ENCODE results near the gene MRPS22.
A peak's percentile ranks its signal among the peaks of the same experiment; 100 is the strongest.

MRPS22 gene

DNA sequence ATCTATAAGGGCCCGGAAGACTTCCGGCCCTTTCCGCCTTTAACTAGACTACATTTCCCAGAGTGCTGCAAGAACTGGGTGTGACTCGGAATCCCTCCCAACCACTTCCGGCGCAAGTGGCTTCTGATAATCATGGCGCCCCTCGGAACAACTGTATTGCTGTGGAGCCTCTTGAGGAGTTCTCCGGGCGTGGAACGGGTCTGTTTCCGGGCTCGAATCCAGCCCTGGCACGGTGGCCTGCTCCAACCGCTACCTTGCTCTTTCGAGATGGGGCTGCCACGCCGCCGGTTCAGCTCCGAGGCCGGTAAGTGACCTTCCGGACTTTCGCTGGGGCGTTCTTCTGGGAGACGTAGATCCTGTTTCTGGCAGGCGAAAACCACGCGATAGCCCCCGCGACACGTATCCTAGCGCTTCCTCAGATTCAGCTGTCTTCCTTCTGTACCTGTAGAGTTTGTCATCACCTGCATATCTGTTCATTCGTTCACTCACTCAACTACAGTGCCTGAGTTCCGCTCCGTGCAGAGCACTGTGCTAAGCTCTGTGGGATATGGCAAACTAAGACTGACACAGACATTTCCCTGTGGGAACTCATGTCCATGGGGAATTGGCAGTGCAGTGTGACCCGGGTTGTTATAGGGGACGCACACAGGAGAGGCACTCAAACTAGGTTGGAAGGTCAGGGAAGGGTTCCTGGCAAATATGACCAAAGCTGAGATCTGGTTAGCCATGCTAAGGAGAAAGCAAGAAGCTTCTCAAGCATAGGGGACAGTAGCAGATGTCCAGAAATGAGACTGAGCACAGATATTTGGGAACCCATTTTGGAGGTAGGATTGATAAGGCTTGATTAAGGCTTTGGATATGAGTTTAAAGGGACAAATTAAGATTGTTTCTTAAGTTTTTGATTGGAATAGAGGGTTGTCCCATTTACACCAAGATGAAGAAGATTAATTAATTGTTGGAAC is at the start of gene MRPS22:
MRPS22 (plus strand) TSS at position 126 of the 962 bp plus-strand sequence; CDS start at position 133, 7 bp downstream.
- DNase-seq, result peak; percentile 66

DNA sequence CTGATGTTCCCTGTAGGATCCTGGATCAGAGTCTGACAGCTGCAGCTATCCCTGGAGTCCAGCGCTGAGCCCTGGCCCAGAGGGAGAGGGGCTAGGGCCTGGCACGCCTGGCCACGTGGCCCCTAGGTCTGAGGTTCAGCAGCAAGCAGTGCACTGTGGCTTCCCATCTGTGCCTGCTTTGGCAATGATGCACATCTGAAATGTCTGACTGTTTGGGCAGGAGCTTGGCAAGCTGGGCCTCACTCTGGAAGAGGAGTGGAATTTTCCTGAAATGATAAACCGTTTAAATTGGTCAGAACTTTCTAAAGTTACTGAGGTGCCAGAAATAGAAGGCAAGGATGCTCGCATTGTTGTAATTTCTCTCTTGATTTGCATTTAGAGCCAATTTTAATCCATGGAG is 48.8 kb upstream of the MRPS22 start:
- no peak for DNase-seq

DNA sequence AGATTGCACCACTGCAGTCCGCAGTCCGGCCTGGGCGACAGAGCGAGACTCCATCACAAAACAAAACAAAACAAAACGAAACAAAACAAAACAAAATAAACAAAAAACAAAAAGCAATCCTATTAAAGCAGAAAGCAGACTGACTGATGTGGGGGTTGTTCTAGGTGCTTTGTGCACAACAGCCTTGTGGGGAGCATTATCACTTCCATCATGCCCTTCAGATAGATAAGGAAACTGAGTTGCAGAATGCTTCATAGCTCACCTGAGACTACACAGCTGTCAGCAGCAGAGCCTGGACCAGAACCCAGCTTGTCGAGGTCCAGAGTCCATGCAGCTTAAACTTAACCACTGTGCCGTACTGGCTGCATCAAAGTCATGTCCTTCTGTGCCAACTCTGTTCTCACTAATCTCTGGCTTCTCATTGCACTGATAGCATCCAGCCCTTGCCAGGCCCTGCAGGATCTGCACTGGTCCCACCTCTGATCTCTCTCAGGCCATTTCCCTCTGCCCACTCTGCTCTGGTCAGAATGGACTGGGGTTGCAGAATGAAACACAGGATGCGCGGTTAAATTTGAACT is 47.6 kb upstream of the MRPS22 start:
- no peak for DNase-seq

GRCh38 chr3:139297588-139298311 is 46.1 kb upstream of the MRPS22 start:
- DNase-seq, result no peak

DNA sequence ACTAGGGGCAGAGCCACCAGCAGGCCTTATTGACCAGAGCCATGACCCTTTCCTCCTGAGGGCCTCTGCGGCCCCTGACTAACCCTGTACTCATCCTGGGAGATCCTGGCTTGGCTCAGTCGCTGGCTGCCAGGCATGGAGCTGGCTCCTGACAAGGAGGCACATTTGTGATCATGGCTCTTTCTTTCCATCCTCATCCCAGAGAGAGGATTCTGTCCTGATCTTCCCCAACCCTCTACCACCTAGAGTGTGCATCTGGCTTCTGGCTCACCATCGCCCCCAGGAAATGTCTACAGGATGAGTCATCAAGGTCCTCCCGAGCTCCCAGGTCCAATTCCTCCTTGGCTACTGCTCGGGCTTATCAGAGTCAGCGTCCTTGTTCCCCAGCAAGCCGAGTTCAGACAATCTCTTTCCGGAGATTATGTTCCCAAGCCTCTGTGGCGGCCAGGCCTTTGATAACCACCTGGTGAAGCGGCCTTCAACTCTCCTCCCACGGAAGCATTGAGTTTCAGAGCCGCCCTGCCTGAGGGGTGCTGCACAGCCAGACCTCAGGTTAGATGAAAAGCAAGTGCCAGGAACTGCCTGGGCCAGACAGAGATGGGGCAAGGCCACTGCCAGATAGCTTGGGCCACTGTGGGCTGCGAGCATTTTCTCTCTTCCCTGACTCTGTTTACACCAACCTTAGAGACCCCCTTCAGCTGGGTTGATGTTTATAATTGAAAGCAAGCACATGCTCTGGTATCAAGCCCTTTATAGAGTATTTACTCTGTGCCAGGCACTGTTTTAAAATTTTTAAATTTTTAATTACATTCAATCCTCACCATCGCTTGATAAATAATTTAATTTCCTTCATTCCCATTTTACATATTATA is 44.3 kb upstream of the MRPS22 start:
- DNase-seq, result no peak

GRCh38 chr3:139300416-139300815 is 43.4 kb upstream of the MRPS22 start:
- DNase-seq, result no peak

DNA sequence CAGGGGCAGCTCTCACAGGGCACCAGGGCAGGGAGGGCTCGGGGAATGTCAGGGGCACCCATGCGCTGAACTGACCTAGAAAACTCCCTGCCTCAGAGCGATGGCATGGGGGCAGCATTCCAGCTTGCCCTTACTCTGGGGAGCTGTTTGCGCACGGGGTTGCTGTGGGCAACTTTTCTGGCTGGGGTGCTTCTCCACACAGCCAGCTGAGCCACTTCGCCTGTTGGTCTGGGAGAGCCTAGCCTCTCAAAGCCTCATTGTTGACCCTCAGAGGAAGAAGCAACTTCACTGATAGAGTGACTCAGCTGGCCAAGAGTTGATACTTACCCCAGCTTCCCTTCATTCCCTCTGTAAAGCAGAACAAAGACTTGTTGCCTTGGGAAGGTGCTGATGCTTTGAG is 42.6 kb upstream of the MRPS22 start:
- DNase-seq, result no peak

- DNase-seq, result no peak
Observed at GRCh38 chr3:139301654-139302053, 42.2 kb upstream of the MRPS22 start.

- no peak for DNase-seq
Observed at GRCh38 chr3:139302084-139302800, 41.6 kb upstream of the MRPS22 start.

- no peak for DNase-seq
Observed at GRCh38 chr3:139302801-139303113, 41.1 kb upstream of the MRPS22 start.

DNA sequence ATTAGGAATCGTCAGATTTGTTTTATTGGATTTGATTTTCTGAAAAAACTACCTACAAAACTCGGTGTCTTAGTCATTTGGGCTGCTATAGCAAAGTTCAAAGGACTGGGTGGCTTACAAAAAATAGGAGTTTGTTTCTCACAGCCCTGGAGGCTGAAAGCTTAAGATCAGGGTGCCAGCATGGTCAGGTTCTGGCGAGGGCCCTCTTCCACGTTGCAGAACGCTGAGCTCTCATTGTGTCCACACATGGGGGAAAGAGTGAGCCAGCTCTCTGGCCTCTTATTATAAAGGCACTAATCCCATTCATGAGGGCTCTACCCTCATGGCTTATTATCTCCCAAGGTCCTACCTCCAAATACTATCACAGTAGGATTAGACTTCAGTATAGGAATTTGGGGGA is 40.6 kb upstream of the MRPS22 start:
- no peak for DNase-seq

GRCh38 chr3:139304383-139304782 is 39.4 kb upstream of the MRPS22 start:
- no peak for DNase-seq

- DNase-seq, result no peak
Observed at GRCh38 chr3:139306078-139306477, 37.7 kb upstream of the MRPS22 start.

DNA sequence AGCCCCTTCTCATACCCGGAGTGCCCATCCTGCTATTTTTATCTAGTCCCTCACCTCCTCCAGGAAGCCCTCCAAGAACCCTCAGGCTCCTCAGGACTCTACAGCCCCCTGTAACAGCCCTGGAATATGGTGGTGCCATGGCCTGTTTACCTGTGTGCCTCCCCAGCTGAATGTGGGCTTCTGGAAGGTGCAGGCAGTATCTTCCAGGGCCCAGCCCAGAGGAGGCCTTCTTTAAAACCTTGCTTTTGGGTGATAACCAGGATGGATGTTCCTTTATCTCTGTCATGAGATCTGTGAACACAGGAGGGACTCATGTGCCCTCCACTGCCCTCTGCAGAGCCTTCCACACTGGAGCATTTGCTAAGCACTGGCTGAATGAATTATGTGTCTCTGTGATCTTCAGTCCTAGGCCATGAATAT is 36.7 kb upstream of the MRPS22 start:
- no peak for DNase-seq

DNA sequence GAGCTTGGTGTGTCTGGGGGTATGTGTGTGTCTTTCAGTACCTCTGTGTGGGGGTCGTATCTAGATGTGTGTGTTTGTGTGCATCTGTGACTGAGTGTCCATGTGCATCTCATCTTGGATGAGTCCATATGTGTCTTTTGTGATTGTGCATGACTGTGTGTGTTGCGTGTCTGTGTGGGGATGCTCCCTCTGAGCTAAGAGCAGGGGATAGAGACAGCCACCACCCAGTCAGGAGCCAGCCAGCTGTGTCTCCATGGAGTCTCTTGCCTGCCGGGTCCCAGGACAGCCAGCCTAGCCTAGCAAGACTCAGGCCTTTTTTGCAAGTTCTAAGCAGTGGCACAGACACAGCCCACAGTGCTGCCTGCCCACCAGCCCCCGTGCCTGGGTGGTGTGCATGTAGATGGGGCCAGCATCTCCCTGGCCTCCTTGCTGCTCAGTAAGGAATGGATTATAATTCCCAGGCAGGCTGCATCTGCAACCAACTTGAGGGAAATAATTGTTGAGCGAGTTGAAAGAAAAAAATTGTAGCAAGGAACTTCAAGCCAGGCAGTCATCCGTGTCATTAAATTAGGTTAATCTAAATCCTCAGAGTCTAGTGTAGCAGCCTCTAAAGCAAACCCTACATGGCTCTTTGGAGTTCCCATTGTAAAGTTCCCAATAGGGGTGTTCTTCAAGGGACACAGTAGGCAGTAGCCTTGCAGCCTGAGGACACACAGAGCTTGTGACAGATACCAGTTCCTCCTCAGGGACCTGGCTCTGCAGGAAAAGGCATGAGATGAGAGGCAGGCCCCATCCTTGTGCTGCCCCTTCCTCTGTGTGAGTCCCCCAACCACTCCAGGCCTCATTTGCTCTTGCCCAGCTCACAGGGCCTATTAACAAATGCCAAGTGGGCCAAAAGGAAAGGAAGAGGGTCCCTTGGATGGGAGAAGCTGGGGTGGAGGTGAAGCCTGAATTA is 35.9 kb upstream of the MRPS22 start:
- no peak for DNase-seq

- no peak for DNase-seq
Observed at GRCh38 chr3:139308560-139308959, 35.3 kb upstream of the MRPS22 start.

- DNase-seq, result no peak
Observed at GRCh38 chr3:139309061-139309591, 34.7 kb upstream of the MRPS22 start.

DNA sequence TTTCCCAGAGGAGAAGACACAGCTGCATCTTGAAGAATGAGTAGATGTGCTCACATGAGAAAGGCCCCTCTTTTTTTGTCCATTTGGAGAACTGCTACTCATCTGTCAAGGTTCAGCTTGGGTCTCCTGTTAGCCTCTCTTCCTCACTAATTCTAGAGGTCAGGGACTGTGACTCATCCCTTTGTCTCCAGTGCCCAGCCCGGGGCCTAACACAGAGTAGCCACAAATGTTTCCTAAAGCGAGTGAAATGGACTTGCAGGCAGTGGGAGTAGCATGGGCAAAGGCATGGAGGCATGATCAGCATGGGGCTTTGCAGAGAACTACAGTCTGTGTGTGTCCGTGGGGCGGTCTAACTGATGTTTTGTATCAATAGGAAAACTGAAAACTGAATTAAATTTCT is 33.9 kb upstream of the MRPS22 start:
- DNase-seq, result no peak

DNA sequence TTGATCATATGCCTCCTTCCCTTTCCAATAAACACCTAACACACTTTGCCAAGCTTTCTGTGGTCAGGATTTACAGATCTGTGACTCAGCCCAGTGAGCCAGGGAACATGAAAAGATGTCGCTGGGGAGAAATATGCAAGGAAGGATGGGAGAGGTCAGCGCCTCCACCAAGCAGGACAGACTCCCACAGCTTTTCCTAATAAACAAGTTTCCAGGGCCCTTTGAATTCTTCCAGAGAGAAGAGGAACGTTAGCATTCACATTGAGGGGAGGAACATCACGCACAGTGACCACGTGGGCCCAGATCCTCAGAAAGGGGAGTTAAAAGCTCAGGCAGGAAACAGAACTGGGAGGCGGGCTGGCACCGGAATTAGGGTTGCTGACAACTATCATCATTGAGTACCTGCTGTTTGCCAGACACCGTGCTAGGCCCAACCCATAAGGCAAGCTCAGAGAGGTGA is 33.3 kb upstream of the MRPS22 start:
- no peak for DNase-seq

- DNase-seq, result no peak
Observed at GRCh38 chr3:139311557-139311956, 32.3 kb upstream of the MRPS22 start.

GRCh38 chr3:139312416-139312815 is 31.4 kb upstream of the MRPS22 start:
- no peak for DNase-seq

Measured in NCI-H1417 treated with DMSO at 0.1 percent for 48 hours (cell line).